ENCODE measurements around the gene ADARB1.
A peak's percentile ranks its signal among the peaks of the same experiment; 100 is the strongest.

The ADARB1 gene

GRCh38 chr21:45184869-45185268, 110.5 kb downstream of the ADARB1 start:
- H3K27ac ChIP-seq: no peak overlapping the region
- no peak for TF ChIP-seq ZFX (IDR thresholded peaks at IDR 0.05; ENCODE audit: borderline replicate concordance)
- no peak for TF ChIP-seq CTCF (IDR thresholded peaks at IDR 0.05)

GRCh38 chr21:45186709-45187108, 112.3 kb downstream of the ADARB1 start:
- TF ChIP-seq CTCF (IDR thresholded peaks at IDR 0.05) (no peak), ZFX (IDR thresholded peaks at IDR 0.05; ENCODE audit: borderline replicate concordance) (no peak)
- no peak overlapping the region for H3K27ac ChIP-seq

GRCh38 chr21:45187646-45188045, 113.3 kb downstream of the ADARB1 start:
- TF ChIP-seq ZFX (IDR thresholded peaks at IDR 0.05; ENCODE audit: borderline replicate concordance) (no peak), CTCF (IDR thresholded peaks at IDR 0.05) (no peak)
- no peak overlapping the region for H3K27ac ChIP-seq

- no peak for TF ChIP-seq CTCF (IDR thresholded peaks at IDR 0.05)
- no peak for TF ChIP-seq ZFX (IDR thresholded peaks at IDR 0.05; ENCODE audit: borderline replicate concordance)
- H3K27ac ChIP-seq: no peak overlapping the region
Observed at GRCh38 chr21:45190013-45190412, 115.6 kb downstream of the ADARB1 start.

- TF ChIP-seq ZFX (IDR thresholded peaks at IDR 0.05; ENCODE audit: borderline replicate concordance) (no peak), CTCF (IDR thresholded peaks at IDR 0.05) (peak; percentile 16; the same call in 1 of the 2 replicates)
- no peak overlapping the region for H3K27ac ChIP-seq
Observed at GRCh38 chr21:45192332-45192731, 118.0 kb downstream of the ADARB1 start.

GRCh38 chr21:45196620-45197019, 122.2 kb downstream of the ADARB1 start:
- no peak for TF ChIP-seq ZFX (IDR thresholded peaks at IDR 0.05; ENCODE audit: borderline replicate concordance)
- H3K27ac ChIP-seq: no peak overlapping the region

- no peak overlapping the region for H3K27ac ChIP-seq
- TF ChIP-seq CTCF (IDR thresholded peaks at IDR 0.05): no peak
- no peak for TF ChIP-seq ZFX (IDR thresholded peaks at IDR 0.05; ENCODE audit: borderline replicate concordance)
Observed at GRCh38 chr21:45199201-45199600, 124.8 kb downstream of the ADARB1 start.

- no peak overlapping the region for H3K27ac ChIP-seq
- no peak for TF ChIP-seq ZFX (IDR thresholded peaks at IDR 0.05; ENCODE audit: borderline replicate concordance)
- TF ChIP-seq CTCF (IDR thresholded peaks at IDR 0.05): no peak
Observed at GRCh38 chr21:45200031-45200430, 125.7 kb downstream of the ADARB1 start.

Measured in 22Rv1 (cell line).